ENCODE measurements around the gene PARP12.

The PARP12 gene

DNA sequence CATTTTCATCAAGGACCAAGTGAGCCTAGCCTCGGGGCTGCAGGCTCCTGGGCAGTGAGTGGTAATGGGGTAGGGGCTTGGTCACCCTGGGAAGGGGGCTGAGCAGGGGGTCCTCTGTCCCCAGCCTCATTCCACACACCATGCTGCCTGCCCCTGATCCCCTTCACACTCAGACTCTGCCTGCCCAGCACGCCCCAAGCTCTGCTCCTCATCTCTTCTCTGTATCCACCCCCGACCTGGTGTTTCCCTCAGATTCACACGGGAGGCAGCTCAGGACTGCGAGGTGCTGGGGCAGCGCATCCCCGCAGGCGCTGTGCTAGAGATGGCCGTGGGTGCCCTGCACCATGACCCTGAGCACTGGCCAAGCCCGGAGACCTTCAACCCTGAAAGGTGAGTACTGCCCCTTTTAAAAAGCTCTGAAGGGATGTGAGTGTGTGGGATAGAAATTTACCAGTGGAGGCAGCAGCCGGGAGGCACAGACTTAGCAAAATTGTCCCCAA is 47.2 kb downstream of the PARP12 start:
- in situ Hi-C loops (cut with HindIII; ENCODE audit: low sequenced_read_pairs) = loop anchor here (25.0 kb wide), 1 partner anchor 403 kb away; no protein-coding TSS in a partner anchor
- H3K4me3 ChIP-seq (ENCODE audit: low read depth, low read length) = no peak overlapping the region
- DNase-seq (ENCODE audit: low read depth, low spot score) = no peak
- TF ChIP-seq, protein P1, sequence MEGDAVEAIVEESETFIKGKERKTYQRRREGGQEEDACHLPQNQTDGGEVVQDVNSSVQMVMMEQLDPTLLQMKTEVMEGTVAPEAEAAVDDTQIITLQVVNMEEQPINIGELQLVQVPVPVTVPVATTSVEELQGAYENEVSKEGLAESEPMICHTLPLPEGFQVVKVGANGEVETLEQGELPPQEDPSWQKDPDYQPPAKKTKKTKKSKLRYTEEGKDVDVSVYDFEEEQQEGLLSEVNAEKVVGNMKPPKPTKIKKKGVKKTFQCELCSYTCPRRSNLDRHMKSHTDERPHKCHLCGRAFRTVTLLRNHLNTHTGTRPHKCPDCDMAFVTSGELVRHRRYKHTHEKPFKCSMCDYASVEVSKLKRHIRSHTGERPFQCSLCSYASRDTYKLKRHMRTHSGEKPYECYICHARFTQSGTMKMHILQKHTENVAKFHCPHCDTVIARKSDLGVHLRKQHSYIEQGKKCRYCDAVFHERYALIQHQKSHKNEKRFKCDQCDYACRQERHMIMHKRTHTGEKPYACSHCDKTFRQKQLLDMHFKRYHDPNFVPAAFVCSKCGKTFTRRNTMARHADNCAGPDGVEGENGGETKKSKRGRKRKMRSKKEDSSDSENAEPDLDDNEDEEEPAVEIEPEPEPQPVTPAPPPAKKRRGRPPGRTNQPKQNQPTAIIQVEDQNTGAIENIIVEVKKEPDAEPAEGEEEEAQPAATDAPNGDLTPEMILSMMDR (IDR thresholded peaks at IDR 0.05; ENCODE audit: low read depth, low read length) = no peak

DNA sequence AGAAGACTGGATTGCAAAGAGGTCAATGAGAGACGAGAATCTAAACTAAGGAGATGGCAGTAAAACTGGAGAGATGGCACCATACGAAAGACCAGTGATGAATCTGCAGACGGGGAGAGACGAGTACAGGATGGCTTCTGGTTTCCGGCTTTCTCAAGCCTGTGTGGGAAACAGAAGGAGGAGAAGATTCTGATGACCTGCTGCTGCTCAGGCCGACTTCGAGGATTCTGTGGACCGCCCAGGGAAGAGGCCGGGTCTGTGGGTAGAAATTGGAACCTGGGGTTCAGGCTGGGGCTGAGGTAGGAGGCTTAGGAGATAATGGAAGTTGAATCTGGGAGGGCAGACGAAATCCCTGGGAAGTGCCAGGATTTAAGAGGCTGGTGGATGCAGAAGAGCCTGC is 48.6 kb downstream of the PARP12 start:
- no peak overlapping the region for H3K4me3 ChIP-seq (ENCODE audit: low read depth, low read length)
- in situ Hi-C loops (cut with HindIII; ENCODE audit: low sequenced_read_pairs) = loop anchor here (25.0 kb wide), 1 partner anchor 402 kb away; no protein-coding TSS in a partner anchor
- no peak for DNase-seq (ENCODE audit: low read depth, low spot score)
- TF ChIP-seq, protein P1 (IDR thresholded peaks at IDR 0.05; ENCODE audit: low read depth, low read length) = no peak

DNA sequence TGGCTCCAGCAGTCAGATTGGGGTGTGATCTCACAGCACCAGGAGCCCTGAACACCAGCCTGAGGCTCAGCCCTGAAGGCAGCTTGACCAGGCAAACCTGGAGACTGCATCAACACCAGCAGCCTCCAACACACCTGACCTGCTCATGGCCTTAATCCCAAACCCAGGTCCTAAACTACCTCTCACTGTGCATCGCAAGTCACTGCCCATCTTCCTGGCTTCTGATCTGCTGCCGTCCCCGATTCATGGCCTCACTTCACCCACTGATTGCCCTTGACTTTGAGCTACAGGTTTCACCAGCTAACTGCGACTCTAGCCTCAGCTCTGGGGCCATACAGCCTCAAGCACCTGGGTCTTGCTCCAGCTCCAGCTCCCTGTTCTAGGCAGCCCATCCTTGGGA is 49.1 kb downstream of the PARP12 start:
- in situ Hi-C loops (cut with HindIII; ENCODE audit: low sequenced_read_pairs) = loop anchor here (25.0 kb wide), 1 partner anchor 401 kb away; no protein-coding TSS in a partner anchor
- H3K4me3 ChIP-seq (ENCODE audit: low read depth, low read length) = no peak overlapping the region
- DNase-seq (ENCODE audit: low read depth, low spot score) = no peak
- TF ChIP-seq, protein P1 (IDR thresholded peaks at IDR 0.05; ENCODE audit: low read depth, low read length) = no peak

DNA sequence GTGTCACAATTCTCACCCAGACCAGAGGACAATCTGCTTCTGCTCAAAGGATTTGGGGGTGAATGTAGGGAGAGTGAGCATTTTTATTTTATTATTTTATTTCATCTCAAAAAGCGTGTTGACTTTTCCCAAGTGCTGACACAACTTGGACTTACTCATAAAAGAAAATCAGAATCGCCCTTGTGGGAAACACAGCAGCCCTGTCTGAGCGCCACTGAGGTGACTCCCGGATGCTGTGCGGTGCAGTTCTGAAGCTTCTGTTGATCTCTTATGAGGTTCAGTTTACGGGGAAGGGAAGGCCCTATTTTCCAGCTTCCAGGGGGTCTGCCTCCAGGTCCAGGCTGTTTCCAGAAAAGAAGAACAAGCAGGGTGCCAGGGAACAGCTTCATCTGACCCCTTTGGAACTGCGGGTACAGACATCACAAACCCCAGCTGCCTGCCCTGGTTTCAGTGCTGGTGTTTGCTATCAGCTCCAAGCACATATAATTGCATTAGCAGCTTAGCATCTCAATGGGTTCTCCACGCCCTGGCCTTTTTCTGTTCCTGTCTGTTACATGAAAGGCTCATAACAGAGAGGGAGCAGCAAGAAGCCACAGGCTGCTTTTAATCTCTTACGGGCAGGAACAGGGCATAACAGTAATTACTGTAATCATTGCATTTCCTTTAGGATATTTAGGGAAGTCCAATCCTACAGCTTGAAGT is 52.4 kb downstream of the PARP12 start:
- TF ChIP-seq, protein P1 (IDR thresholded peaks at IDR 0.05; ENCODE audit: low read depth, low read length) = no peak
- DNase-seq (ENCODE audit: low read depth, low spot score) = no peak
- in situ Hi-C loops (cut with HindIII; ENCODE audit: low sequenced_read_pairs) = loop anchor here (25.0 kb wide), 1 partner anchor 398 kb away; no protein-coding TSS in a partner anchor
- H3K4me3 ChIP-seq (ENCODE audit: low read depth, low read length) = no peak overlapping the region

DNA sequence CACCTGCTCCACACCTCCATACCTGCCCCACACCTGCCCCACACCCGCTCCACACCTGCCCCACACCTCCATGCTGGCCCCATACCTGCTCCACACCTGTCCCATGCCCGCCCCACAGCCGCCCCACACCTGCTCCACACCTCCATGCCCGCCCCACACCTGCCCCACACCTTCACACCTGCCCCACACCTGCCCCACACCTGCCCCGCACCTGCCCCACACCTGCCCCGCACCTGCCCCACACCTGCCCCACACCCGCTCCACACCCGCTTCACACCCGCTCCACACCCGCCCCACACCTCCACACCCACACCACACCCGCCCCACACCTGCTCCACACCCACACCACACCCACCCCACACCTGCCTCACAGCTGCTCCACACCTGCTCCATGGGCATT is 53.0 kb downstream of the PARP12 start:
- DNase-seq (ENCODE audit: low read depth, low spot score) = no peak
- in situ Hi-C loops (cut with HindIII; ENCODE audit: low sequenced_read_pairs) = loop anchor here (25.0 kb wide), 1 partner anchor 397 kb away; no protein-coding TSS in a partner anchor
- no peak overlapping the region for H3K4me3 ChIP-seq (ENCODE audit: low read depth, low read length)
- TF ChIP-seq, protein P1 (IDR thresholded peaks at IDR 0.05; ENCODE audit: low read depth, low read length) = no peak

DNA sequence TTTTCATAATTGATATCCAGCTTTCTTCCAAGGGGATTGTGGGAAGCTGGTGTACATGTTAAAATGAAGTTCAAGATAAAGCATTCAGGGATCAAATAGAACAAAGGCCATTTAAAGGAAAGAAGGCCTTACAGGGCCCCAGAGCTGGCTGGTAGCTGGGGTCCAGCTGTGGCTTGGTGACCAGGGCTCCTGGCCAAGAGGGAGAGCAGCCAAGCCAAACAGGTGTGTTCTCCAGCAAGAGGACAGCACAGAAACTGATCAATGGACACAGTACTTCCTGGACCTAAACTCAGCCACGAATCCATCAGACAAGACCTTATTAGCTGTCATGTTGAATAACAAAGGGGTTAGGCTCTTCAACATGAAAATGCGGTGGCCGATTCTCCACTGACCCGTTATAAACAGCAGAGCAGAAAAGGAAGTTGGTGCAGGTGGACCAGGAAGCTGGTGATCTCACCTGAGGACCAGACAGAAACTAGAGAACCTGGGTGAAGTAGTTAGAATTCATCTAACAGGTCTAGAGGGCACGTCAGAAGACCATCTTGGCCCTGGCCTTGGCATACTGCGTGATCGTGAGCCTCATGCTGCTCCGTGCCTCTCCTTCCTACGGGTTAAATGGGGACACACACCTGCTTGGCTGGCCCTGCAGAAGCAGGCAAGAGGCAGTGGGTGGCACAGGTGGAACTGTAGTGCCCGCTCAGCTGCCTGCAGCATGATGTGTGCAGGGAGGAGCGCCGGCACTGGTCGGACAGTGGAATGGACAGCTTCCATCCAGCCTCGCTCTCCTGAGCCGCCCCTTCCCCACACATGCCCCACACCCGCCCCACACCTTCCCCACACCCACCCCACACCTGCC is 53.8 kb downstream of the PARP12 start:
- no peak overlapping the region for H3K4me3 ChIP-seq (ENCODE audit: low read depth, low read length)
- no peak for DNase-seq (ENCODE audit: low read depth, low spot score)
- TF ChIP-seq, protein P1 (IDR thresholded peaks at IDR 0.05; ENCODE audit: low read depth, low read length) = no peak
- in situ Hi-C loops (cut with HindIII; ENCODE audit: low sequenced_read_pairs) = loop anchor here (25.0 kb wide), 1 partner anchor 397 kb away; no protein-coding TSS in a partner anchor
